ENCODE results near the gene FBXO27.

DNA sequence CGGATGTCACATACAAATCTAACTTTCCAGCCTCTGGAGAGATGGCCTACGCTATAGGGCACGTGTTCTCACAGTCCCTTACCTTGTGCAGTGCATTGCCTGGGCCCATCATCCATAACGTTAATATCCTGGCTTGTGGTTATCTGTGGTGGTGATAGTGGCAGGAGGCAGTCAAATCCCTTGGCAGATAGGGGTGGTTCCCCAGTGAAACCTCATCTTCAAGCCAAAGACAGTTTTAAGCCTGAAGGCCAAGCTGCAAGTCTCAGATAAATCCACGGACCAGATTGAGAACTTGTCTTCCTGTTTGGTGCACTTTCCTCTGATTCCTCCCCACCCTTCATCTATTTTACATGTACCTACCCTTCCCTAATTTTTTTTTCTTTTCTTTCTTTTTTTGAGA, 52.5 kb downstream of the FBXO27 start:
- TF ChIP-seq POLR2A (IDR thresholded peaks at IDR 0.05) (no peak), CTCF (IDR thresholded peaks at IDR 0.05) (no peak)
